ENCODE data around the gene PRRX2.

Gene PRRX2
- long read RNA-seq, donor 1, partial matches to known transcripts, result 0 of 2 reads
- long read RNA-seq, donor 1, other reads (novel, unspliced or antisense), result 0 of 2 reads
- long read RNA-seq, donor 2, partial matches to known transcripts, result 0 of 1 reads
- long read RNA-seq, donor 2, other reads (novel, unspliced or antisense), result 0 of 1 reads
- long read RNA-seq, donor 3, result 0 reads
- long read RNA-seq, donor 4, partial matches to known transcripts, result 0 of 1 reads
- long read RNA-seq, donor 4, other reads (novel, unspliced or antisense), result 0 of 1 reads
- long read RNA-seq, donor 5, partial matches to known transcripts, result 0 of 3 reads
- long read RNA-seq, donor 5, other reads (novel, unspliced or antisense), result 0 of 3 reads
- long read RNA-seq, donor 6, partial matches to known transcripts, result 0 of 1 reads
- long read RNA-seq, donor 6, other reads (novel, unspliced or antisense), result 0 of 1 reads
- long read RNA-seq, donor 7, result 0 reads
- long read RNA-seq, donor 8, partial matches to known transcripts, result 0 of 1 reads
- long read RNA-seq, donor 8, other reads (novel, unspliced or antisense), result 0 of 1 reads

DNA sequence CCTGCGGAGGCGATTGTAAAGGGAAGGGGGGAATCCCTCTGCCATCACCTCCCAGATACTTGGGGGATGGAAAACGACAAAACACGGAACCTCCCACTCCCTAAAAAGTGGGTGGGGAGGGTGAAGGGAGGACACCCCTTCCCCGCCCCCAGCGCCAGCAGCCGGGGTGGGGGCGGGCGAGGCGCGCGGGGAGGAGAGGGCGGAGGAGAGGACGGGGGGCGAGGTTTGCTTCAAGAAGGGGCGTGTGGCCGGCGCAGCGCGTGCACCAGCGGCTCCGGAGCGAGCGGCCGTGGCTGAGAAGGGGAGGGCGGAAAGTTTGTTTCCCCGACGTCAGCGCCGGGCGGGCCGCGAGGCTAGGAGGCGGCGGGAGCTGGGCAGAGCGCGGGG lies at the start of gene PRRX2:
PRRX2 (plus strand) TSS at position 259 of the 387 bp plus-strand sequence. CDS start 221 bp downstream, outside the sequence.
- DNase-seq, result no peak

GRCh38 chr9:129617167-129617566 lies 48.3 kb upstream of the PRRX2 start:
- no peak for DNase-seq

- peak; percentile 79 for DNase-seq
These were observed 45.4 kb upstream of the PRRX2 start for GRCh38 chr9:129619787-129620668.

GRCh38 chr9:129620669-129621295 lies 44.7 kb upstream of the PRRX2 start, which contains the start of gene C9orf50:
C9orf50 (minus strand) TSS chr9:129621101; CDS start chr9:129620574, 527 bp downstream.
- DNase-seq, result no peak

DNA sequence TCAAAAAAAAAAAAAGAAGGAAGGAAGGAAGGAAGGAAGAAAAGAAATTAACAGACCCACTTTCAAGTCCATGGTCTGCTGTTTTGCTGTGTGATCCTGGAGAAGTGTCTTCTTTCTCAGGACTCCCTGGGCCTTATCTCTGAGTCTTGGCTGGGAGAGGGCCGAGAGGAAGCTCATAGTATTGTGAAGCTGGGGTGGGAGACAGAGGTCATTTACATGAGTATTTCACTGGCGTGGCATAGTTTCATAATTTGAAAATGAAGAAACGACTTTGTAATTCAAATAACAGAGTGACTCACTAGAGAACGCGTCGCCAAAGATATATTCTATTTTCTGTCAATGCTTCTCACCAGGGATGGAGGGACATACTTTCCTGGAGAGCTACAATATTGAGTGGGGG lies 42.1 kb upstream of the PRRX2 start:
- DNase-seq, result no peak

- DNase-seq, result peak; percentile 40
These were observed 41.2 kb upstream of the PRRX2 start for GRCh38 chr9:129624168-129624759.

DNA sequence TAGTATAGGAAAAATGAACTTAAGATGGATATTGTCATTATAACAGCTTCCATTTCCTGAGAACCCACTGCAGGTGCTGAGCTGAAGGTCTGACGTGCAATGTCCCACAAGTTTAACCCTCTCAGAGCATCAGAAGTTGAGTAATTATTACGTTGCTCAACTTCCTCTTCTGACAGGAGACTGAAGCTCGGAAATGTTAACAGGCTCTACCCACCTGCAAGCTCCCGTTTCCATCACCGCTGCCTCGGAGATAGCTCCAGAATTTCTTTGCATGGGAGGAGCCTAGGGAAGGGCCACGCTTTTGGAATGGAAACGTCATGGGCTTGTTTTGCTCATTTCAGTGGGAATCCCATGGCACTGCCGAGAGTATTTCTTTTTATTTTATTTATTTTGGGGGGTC lies 40.5 kb upstream of the PRRX2 start:
- DNase-seq, result no peak

DNA sequence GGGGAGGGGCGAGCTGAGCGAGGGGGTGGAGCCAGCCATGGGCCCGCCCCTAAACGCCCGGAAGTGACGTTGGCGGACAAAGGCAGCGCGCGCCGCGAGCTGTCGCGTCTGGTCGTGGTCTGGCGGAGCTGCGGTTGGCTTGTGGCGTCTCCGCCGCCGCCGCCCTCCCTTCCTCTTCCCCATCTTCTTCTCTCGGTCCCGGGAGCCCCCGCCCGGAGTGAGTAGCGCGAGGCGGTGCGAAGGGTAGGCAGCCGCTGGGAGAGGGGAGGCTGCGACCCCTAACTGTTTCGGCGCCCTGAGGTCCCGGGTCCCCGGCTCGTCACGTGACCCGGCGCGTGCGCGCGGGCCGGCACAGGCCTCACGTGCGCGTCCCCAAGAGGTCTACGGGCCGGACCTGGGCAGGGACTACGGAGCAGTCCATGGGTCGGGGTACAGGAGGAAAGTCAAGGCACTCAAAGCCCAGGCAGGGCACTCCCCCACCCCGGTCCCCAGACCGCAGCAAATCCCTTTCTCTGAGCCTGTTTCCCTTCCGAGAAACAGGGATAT lies 39.3 kb upstream of the PRRX2 start, which contains the start of gene NTMT1:
NTMT1 (plus strand) TSS at position 85 of the 546 bp plus-strand sequence. CDS start 6,541 bp downstream, outside the sequence.
- DNase-seq, result peak; percentile 97

DNA sequence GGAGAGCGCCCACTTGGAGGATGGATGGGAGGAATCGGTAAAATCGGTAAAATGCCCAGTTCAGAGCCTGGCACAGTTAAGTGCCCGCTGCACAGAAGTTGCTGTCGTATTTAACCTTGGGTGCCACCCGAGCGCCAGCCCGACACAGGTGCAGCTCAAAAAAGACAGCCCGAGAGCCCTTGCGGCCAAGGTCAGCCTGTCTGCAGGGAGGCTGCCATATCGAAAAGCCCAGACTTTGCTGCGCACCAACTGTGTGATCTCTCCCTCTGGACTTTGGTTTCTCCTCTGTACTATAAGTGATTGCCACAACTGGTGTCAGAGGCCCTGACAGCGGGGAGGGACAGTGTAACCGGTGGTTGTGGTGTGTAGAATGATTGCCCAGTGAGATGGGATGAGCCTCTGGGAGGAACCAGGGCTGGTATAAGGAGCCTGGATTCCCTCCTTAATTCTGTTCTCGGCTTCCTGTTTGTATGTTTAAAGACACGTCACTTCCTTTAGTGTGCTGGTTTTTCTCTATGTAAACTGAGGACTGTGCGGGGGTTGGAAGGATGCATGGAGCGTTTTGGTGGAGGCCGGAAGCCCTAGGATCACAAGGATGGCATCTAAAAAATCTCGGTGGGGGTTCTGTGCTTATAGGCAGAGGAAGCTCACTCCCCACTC lies 38.7 kb upstream of the PRRX2 start:
- DNase-seq, result no peak

DNA sequence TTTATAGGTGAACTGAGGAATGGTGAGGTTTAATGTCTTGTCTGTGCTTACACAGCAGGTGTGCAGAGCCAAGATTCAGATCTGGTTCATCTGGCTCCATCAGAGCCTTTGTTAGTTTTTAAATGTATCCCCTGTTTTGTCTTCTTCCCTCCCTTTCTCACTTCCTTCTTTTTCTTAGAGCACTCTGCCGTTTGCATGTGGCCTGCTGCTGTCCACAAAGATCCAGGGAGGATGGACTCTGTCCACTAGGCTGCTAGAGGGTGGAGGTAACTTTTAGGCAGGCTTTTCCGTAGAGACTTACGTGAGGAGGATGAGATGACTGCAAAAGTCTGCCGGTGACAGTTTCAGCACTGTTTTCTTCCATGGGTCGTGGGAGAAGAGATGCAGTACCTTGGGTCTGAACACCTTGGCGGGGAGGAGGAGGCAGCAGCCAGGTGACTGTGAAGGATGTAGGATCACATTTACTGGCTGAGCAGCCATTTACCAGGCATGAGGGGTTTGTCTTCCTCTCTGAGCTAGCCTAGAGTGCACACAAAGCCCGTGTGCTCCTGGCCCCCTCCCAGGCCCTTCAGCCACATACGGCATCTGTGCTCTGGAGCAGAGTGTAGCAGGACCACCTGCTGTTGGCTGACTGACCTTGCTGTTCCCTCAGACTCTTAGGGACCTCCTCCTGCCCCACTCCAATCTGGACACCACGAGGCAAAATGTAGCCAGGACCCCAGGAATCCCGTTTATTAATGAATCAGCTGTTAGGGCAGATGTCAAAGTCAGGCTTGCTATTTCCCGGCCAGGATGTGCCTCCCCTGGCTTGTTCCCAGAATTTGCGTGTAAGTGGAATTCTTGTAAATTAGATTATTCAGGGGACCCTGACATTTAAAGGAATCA lies 37.6 kb upstream of the PRRX2 start:
- no peak for DNase-seq

GRCh38 chr9:129628709-129629108 lies 36.7 kb upstream of the PRRX2 start:
- DNase-seq, result no peak

DNA sequence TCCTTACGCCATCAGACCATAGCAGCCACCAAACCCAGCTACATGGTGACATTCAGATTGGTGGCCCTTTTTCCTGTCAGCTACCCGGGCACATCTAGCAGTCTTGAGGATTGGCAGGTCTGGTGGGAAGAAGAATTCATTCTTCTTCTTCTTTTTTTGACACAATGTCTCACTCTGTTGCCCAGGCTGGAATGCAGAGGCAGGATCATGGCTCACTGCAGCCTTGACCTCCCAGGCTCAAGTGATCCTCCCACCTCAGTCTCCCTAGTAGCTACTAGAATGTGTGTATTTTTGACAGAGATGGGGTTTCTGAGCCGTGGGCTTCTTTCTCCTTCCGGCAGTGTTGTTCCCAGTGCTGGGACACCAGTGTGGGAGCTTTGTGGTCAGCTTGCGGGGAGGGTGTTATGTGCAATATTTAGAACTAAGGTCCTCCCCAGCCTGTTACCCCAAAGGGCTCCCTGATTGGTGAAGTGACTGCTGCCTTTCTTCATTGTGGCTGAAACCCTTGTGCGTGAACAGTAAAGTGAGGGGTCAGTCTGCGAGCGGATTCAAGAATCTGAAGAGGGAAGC lies 36.1 kb upstream of the PRRX2 start:
- no peak for DNase-seq

DNA sequence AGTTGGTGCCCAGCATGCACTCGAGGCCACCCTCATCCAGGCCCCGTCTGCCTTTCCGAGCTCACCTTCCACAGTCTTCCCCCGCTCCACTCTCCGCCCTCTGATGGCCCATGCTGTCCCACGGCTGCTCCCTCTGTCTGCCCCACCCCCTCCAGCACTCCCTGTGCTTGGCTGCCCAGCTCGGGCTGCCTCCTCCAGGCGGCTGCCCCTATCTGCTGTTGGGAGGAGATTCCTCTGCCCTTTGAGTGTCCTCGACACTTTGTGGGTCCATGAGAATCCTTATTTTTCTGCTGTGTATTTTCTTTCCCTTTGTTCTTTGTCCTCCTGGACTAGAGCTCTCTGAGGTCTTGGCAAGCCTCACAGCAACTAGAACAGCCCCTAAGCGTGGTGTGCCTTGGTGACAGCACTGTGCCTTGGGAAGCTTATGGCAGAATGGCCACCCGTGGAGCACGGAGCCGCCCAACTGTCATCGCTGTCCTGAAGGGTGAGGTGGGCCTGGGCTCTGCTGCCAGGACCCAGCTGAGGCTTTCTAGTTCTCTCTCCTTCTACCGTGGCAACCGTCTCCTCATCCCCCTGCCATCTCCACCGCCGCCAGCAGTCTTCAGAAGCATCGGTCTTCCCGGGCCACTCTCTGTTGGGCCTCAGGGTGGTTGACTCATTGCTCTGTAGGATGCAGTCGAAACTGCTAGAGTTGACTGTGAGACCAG lies 34.3 kb upstream of the PRRX2 start:
- DNase-seq, result no peak

- DNase-seq, result no peak
These were observed 33.7 kb upstream of the PRRX2 start for GRCh38 chr9:129631674-129632129.

DNA sequence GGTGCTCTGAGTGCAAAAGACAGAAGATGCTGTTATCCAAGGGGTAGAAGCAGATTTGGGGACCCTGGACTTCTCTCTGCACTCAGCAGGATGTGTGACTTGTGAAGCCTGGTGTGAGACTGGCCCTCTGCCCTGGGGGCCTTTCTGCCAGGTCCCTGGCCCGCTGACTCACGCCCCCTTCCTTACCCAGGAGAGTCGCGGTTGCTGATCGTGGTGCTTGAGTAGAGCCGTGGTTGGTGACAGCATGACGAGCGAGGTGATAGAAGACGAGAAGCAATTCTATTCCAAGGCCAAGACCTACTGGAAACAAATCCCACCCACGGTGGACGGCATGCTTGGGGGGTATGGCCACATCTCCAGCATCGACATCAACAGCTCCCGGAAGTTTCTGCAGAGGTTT lies 33.0 kb upstream of the PRRX2 start:
- no peak for DNase-seq

DNA sequence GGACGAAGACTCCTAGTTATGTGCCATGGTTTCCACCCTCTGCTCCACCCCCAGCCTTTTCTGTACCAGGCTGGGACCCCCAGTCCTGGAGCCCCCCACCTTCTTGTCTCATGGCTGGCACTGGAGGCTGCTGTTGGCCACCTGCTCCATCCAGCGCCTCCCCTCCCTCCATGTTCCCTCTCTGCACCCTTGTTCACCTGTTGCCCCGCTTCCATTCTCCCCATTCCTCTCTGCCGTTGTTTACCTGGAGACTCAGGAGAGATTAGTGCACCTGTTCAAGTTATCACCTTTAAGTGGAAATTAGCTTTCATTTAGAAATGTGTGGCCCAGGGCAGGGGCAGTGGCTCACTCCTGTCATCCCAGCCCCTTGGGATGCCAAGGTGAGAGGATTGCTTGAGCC lies 32.2 kb upstream of the PRRX2 start:
- DNase-seq, result no peak

- no peak for DNase-seq
These were observed 31.6 kb upstream of the PRRX2 start for GRCh38 chr9:129633848-129634247.

Data from right kidney (tissue), 9 donors.